GM21825 (cell line): ENCODE data around the gene GOLGA8M.
"Not testable (repeated sequence)": the region's sequence is repeated elsewhere in the genome, so short reads cannot be mapped to it uniquely, and the experiment has no call there.

Experiments
- ATAC-seq: cut with Tn5 transposase; IDR thresholded peaks from one replicate; pipeline ENCODE4 v1.9.1; 2021; ENCODE audit warnings: mild to moderate bottlenecking, moderate library complexity; ENCODE audit not compliant: unreplicated experiment

Gene GOLGA8M

GRCh38 chr15:28712270-28712669, at the start of gene GOLGA8M:
TSS of gene GOLGA8M (minus strand) at chr15:28712421. CDS start at chr15:28712323, 98 bp downstream.
- not testable (repeated sequence) for ATAC-seq

GRCh38 chr15:28742890-28743289, 30.7 kb upstream of the GOLGA8M start:
- not testable (repeated sequence) for ATAC-seq

- ATAC-seq: peak; percentile 50
These were observed 26.5 kb upstream of the GOLGA8M start for GRCh38 chr15:28738590-28739292.

- ATAC-seq: not testable (repeated sequence)
These were observed 26.0 kb upstream of the GOLGA8M start for GRCh38 chr15:28738200-28738561.

GRCh38 chr15:28737521-28738199, 25.4 kb upstream of the GOLGA8M start:
- peak; percentile 54 for ATAC-seq

- ATAC-seq: not testable (repeated sequence)
These were observed 15.8 kb upstream of the GOLGA8M start for GRCh38 chr15:28728061-28728460.

- ATAC-seq: not testable (repeated sequence)
These were observed 14.8 kb upstream of the GOLGA8M start for GRCh38 chr15:28727026-28727425.

- no peak for ATAC-seq
These were observed 13.9 kb upstream of the GOLGA8M start for GRCh38 chr15:28726102-28726501.

GRCh38 chr15:28725556-28725955, 13.3 kb upstream of the GOLGA8M start:
- ATAC-seq: no peak

GRCh38 chr15:28723986-28724385, 11.8 kb upstream of the GOLGA8M start:
- ATAC-seq: not testable (repeated sequence)

GRCh38 chr15:28719626-28720025, 7.4 kb upstream of the GOLGA8M start:
- ATAC-seq: not testable (repeated sequence)

- ATAC-seq: not testable (repeated sequence)
These were observed 6.4 kb upstream of the GOLGA8M start for GRCh38 chr15:28718576-28718975.

GRCh38 chr15:28714176-28714575, 2.0 kb upstream of the GOLGA8M start:
- not testable (repeated sequence) for ATAC-seq

GRCh38 chr15:28703927-28704326, 8.3 kb downstream of the GOLGA8M start:
- ATAC-seq: not testable (repeated sequence)

- not testable (repeated sequence) for ATAC-seq
These were observed 9.8 kb downstream of the GOLGA8M start for GRCh38 chr15:28702427-28702826.

- not testable (repeated sequence) for ATAC-seq
These were observed 18.0 kb downstream of the GOLGA8M start for GRCh38 chr15:28694006-28694751.

- ATAC-seq: not testable (repeated sequence)
These were observed 19.2 kb downstream of the GOLGA8M start for GRCh38 chr15:28693021-28693420.

- not testable (repeated sequence) for ATAC-seq
These were observed 38.7 kb downstream of the GOLGA8M start for GRCh38 chr15:28673533-28673932.

GRCh38 chr15:28672122-28672521, 40.1 kb downstream of the GOLGA8M start:
- not testable (repeated sequence) for ATAC-seq

- not testable (repeated sequence) for ATAC-seq
These were observed 45.8 kb downstream of the GOLGA8M start for GRCh38 chr15:28666402-28666801.

GRCh38 chr15:28664575-28664974, 47.6 kb downstream of the GOLGA8M start:
- ATAC-seq: not testable (repeated sequence)
